A673 (cell line): Measurements from ENCODE around the gene ARAP3. TPM values are rescaled to one million over a fixed set of nuclear protein-coding genes. Genes with fewer than 3 reads are reported as not detected.

Experiments used
- Bru-seq: library from RNA; stranded (reverse); fragments of 400-500 nt; gene quantifications from one replicate; lab custom pipeline; 2021; lab: Mats Ljungman, UMichigan
- BruChase-seq, 2 experiments: library from RNA; stranded (reverse); fragments of 400-500 nt; gene quantifications; one replicate each; lab custom pipeline; 2021; lab: Mats Ljungman, UMichigan
- BruUV-seq: library from RNA; stranded (reverse); fragments of 400-500 nt; replicated peaks from 2 replicates; lab custom pipeline; 2021; lab: Mats Ljungman, UMichigan
- CTCF ChIA-PET: fragments of 300-600 bp; sonication (Branson Sonifier 250); formaldehyde crosslinking; loops from one replicate; lab custom pipeline; 2022; ENCODE audit warnings: antibody characterized with exemption; lab: Charles Lee
- POLR2A ChIA-PET: fragments of 300-600 bp; sonication (Branson Sonifier 250); formaldehyde crosslinking; loops from one replicate; lab custom pipeline; 2022; ENCODE audit warnings: antibody characterized with exemption; ENCODE audit not compliant: low non-redundant PET; lab: Charles Lee
- DNase-seq: peaks from one replicate; pipeline ENCODE4 v3.0.0-alpha.2; 2015; ENCODE audit warnings: low spot score
- H3K27ac ChIP-seq: fragments of 200-600 bp; sonication (generic); 2 replicates; pipeline ENCODE4 v1.5.1; 2016; ENCODE audit warnings: mixed run types, low read depth, mild to moderate bottlenecking, mixed read lengths, antibody characterized with exemption, low read length; ENCODE audit not compliant: poor library complexity, severe bottlenecking
- H3K27me3 ChIP-seq: fragments of 200-600 bp; sonication (generic); replicated peaks from 2 replicates; pipeline ENCODE4 v1.6.1; 2017; ENCODE audit warnings: mixed run types, low read depth, mild to moderate bottlenecking, mixed read lengths, antibody characterized with exemption, low read length; ENCODE audit not compliant: insufficient read depth, poor library complexity
- H3K36me3 ChIP-seq: fragments of 200-600 bp; sonication (generic); 2 replicates; pipeline ENCODE4 v1.6.1; 2016; ENCODE audit warnings: mixed run types, mild to moderate bottlenecking, mixed read lengths, antibody characterized with exemption, low read length; ENCODE audit not compliant: insufficient read depth, poor library complexity, severe bottlenecking
- H3K4me1 ChIP-seq: fragments of 200-600 bp; sonication (generic); 2 replicates; pipeline ENCODE4 v1.6.1; 2017; ENCODE audit warnings: mixed run types, mild to moderate bottlenecking, mixed read lengths, antibody characterized with exemption, low read length; ENCODE audit not compliant: insufficient read depth, poor library complexity, severe bottlenecking
- H3K4me3 ChIP-seq: fragments of 200-600 bp; sonication (generic); 2 replicates; pipeline ENCODE4 v1.5.1; 2016; ENCODE audit warnings: low read depth, mixed run types, mild to moderate bottlenecking, mixed read lengths, low read length; ENCODE audit not compliant: poor library complexity, severe bottlenecking
- H3K9me3 ChIP-seq: fragments of 200-600 bp; sonication (generic); 2 replicates; pipeline ENCODE4 v1.6.1; 2016; ENCODE audit warnings: mixed run types, low read depth, mild to moderate bottlenecking, mixed read lengths, antibody characterized with exemption, low read length; ENCODE audit not compliant: poor library complexity, severe bottlenecking
- EZH2 ChIP-seq: fragments of 200-600 bp; sonication (generic); IDR thresholded peaks from 2 replicates; pipeline ENCODE4 v1.6.1; 2017; ENCODE audit warnings: borderline replicate concordance, low read depth, mild to moderate bottlenecking, mixed read lengths, antibody characterized with exemption, low read length; ENCODE audit not compliant: poor library complexity, severe bottlenecking
- intact Hi-C: fragments of 100-400 bp; cut with micrococcal nuclease; formaldehyde crosslinking; loops from one replicate; pipeline ENCODE4 v1.10.0; 2022; ENCODE audit not compliant: unreplicated experiment
- long read RNA-seq: library from polyadenylated mRNA; stranded (forward); transcript quantifications from one replicate; pipeline ENCODE4 v2.0.0, GENCODE V29; 2022
- total RNA-seq: library from RNA; stranded (reverse); gene quantifications from 2 replicates; pipeline ENCODE4 v1.2.3, GENCODE V29; 2021
- TF ChIP-seq, protein P1 (sequence below): fragments of 300-800, 200-600 bp; sonication (generic); conservative IDR thresholded peaks from 2 replicates; pipeline ENCODE4 v1.5.1; 2017; ENCODE audit warnings: low read depth, mild to moderate bottlenecking, antibody characterized with exemption, low read length, moderate library complexity, mixed read lengths

The ARAP3 gene, protein sequence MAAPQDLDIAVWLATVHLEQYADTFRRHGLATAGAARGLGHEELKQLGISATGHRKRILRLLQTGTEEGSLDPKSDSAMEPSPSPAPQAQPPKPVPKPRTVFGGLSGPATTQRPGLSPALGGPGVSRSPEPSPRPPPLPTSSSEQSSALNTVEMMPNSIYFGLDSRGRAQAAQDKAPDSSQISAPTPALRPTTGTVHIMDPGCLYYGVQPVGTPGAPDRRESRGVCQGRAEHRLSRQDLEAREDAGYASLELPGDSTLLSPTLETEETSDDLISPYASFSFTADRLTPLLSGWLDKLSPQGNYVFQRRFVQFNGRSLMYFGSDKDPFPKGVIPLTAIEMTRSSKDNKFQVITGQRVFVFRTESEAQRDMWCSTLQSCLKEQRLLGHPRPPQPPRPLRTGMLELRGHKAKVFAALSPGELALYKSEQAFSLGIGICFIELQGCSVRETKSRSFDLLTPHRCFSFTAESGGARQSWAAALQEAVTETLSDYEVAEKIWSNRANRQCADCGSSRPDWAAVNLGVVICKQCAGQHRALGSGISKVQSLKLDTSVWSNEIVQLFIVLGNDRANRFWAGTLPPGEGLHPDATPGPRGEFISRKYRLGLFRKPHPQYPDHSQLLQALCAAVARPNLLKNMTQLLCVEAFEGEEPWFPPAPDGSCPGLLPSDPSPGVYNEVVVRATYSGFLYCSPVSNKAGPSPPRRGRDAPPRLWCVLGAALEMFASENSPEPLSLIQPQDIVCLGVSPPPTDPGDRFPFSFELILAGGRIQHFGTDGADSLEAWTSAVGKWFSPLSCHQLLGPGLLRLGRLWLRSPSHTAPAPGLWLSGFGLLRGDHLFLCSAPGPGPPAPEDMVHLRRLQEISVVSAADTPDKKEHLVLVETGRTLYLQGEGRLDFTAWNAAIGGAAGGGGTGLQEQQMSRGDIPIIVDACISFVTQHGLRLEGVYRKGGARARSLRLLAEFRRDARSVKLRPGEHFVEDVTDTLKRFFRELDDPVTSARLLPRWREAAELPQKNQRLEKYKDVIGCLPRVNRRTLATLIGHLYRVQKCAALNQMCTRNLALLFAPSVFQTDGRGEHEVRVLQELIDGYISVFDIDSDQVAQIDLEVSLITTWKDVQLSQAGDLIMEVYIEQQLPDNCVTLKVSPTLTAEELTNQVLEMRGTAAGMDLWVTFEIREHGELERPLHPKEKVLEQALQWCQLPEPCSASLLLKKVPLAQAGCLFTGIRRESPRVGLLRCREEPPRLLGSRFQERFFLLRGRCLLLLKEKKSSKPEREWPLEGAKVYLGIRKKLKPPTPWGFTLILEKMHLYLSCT (N-terminal part only)
- total RNA-seq = 4.1 and 4.6 TPM in 2 replicates
- percentile 36 among the genes with signal in this experiment for Bru-seq, nascent RNA
- percentile 32 among the genes with signal in this experiment for BruChase-seq, experiment 1, labeled RNA remaining after a 2-hour chase
- BruChase-seq, experiment 2, labeled RNA remaining after a 6-hour chase = percentile 41 among the genes with signal in this experiment
- long read RNA-seq, partial matches to known transcripts = 3 of 4 reads
- long read RNA-seq, other reads (novel, unspliced or antisense) = 1 of 4 reads

DNA sequence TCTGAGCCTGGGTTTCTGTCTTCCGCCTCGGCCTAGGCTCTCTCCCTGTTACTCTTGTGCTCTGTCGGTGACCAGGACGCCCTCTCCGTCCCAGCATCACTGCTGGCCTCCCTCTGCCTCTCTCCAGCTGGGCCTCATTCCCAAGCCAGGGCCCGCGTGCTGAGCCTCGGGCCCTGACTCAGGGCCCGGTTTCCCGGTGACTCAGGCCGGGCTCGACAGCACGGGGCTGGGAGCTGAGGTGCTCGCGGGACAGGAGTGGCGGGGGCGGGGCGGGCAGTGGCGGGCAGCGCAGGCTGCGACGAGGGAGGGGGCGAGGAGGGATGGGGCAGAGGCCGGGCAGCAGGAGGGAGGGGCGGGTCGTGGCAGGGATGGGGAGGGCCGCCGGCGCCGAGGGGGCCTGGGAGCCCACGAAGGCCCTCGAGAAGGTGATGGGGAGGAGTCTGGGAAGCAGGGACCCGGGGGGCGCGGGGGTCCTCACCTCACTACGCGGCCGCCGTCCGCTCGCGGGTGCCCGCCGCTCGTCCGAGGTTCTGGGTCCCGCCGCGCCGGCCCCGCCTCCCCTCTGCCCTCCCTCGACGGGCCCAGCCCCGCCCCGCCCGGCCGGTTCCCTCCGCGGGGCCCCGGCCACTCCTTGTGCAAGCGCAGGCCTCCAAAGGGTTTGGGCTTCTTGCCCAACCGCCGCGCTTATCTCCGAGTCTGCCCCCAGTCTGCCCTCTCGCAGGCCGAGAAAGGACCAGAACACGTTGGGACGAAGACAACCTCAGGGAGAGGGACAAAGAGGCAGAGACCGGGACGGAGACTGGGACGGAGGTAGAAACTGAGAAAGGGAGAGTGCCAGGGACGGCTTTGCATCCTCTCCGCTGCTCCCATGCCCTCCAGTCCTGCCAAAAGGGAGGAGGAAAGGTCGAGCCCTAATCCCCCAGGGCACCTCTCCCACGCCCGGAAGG lies at the start of gene ARAP3:
Gene ARAP3, minus strand, starts transcription at position 536 of the 947 bp plus-strand sequence. CDS start 1,744 bp downstream, outside the sequence.
- Histone ChIP-seq H3K36me3 (no peaks in the 10 kb centered on the region), H3K4me3 (peak within 1 kb of the TSS; percentile 23), H3K27me3 (no peaks in the 10 kb centered on the region), H3K9me3 (no peaks in the 10 kb centered on the region), H3K27ac (no peak within 1 kb of the TSS), H3K4me1 (peaks cover 9% of the 10 kb centered on the region)
- TF ChIP-seq EZH2 = no peak
- TF ChIP-seq, protein P1, sequence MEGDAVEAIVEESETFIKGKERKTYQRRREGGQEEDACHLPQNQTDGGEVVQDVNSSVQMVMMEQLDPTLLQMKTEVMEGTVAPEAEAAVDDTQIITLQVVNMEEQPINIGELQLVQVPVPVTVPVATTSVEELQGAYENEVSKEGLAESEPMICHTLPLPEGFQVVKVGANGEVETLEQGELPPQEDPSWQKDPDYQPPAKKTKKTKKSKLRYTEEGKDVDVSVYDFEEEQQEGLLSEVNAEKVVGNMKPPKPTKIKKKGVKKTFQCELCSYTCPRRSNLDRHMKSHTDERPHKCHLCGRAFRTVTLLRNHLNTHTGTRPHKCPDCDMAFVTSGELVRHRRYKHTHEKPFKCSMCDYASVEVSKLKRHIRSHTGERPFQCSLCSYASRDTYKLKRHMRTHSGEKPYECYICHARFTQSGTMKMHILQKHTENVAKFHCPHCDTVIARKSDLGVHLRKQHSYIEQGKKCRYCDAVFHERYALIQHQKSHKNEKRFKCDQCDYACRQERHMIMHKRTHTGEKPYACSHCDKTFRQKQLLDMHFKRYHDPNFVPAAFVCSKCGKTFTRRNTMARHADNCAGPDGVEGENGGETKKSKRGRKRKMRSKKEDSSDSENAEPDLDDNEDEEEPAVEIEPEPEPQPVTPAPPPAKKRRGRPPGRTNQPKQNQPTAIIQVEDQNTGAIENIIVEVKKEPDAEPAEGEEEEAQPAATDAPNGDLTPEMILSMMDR = no peak
- CTCF ChIA-PET = interaction anchor here (1.0 to 1.6 kb wide), 2 partner anchors 90 to 287 kb away, joined by 4 to 6 read pairs; partner anchors contain the start of gene RNF14
- BruUV-seq = no TSS peak
- POLR2A ChIA-PET = no interaction called here
- intact Hi-C loops = no loop called here
- DNase-seq = no peak

DNA sequence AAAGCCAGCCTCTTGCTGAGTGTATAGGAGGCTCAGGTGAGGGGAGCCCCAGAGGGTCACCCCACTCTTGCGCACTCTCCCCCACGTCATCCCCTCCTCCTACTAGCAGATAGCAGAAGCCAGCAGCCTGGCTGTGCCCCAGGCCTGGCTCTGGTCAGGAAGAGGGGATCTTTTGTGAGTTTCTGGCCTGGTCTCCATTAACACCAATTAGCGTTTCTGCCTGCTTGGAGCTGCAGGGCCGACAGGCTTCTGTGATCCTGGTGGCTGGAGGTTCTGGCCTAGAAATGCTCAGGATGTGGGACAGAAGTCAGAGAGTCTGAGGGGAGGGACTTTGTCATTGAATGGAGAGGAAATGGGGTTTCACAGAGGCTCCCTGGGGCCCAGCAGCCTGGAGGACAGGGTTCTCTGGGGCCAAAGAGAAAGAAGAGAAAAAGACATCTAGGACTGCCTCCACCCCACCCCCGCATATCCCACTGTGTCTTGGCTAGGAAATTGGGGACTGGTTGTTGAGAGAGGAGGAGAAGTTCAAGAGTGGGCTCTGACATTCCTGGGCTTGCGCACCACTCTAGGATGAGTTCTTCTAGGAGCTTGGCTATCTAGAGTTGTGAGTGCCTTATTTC lies 47.5 kb upstream of the ARAP3 start:
- CTCF ChIA-PET = no interaction called here
- POLR2A ChIA-PET = no interaction called here
- BruUV-seq = no TSS peak
- Histone ChIP-seq H3K9me3 (no peaks in the 10 kb centered on the region), H3K36me3 (no peaks in the 10 kb centered on the region), H3K27me3 (no peaks in the 10 kb centered on the region), H3K4me1 (no peaks in the 10 kb centered on the region), H3K27ac (no peak overlapping the region), H3K4me3 (no peak overlapping the region)
- TF ChIP-seq, protein P1 = no peak
- no peak for TF ChIP-seq EZH2
- intact Hi-C loops = no loop called here
- DNase-seq = no peak
